H1 (cell line): ENCODE measurements around the gene THAP7. TPM values are rescaled to one million over a fixed set of nuclear protein-coding genes. Genes with fewer than 3 reads are reported as not detected.
A peak's percentile ranks its signal among the peaks of the same experiment; 100 is the strongest.

Source experiments
- CTCF ChIA-PET: fragments of 300-600 bp; sonication (Branson Sonifier 250); formaldehyde crosslinking; loops from one replicate; lab custom pipeline; 2021; ENCODE audit not compliant: partially characterized antibody; lab: Charles Lee
- POLR2A ChIA-PET: fragments of 300-600 bp; sonication (Branson Sonifier 250); formaldehyde crosslinking; loops from one replicate; lab custom pipeline; 2021; ENCODE audit warnings: inconsistent platforms; ENCODE audit not compliant: partially characterized antibody; lab: Charles Lee
- DNase-seq, 2 experiments: peaks; one replicate each; pipeline versions ENCODE4 v3.0.0 to v3.0.0-alpha.2; 2010 to 2022; ENCODE audit warnings: low spot score in 2 of 2, low read depth in 1 of 2, mixed read lengths in 1 of 2
- FAIRE-seq: peaks from 2 replicates; lab custom pipeline; 2011; peaks lifted over from hg19 to GRCh38; lab: Jason Lieb, UNC
- H2AFZ ChIP-seq: 2 replicates; pipeline ENCODE4 v1.8.1; 2012; ENCODE audit warnings: low read length, inconsistent platforms
- H2AK5ac ChIP-seq: 2 replicates; pipeline ENCODE4 v1.6.1; 2013; ENCODE audit warnings: low read depth, low read length
- H2BK120ac ChIP-seq: replicated peaks from 2 replicates; pipeline ENCODE3; 2013; ENCODE audit warnings: low read depth, low read length, inconsistent platforms
- H2BK12ac ChIP-seq: 2 replicates; pipeline ENCODE4 v1.6.1; 2013; ENCODE audit warnings: low read depth, low read length
- H2BK15ac ChIP-seq: 2 replicates; pipeline ENCODE4 v1.6.1; 2013; ENCODE audit warnings: low read length
- H2BK20ac ChIP-seq: 2 replicates; pipeline ENCODE4 v1.6.1; 2013; ENCODE audit warnings: low read length
- H2BK5ac ChIP-seq: 2 replicates; pipeline ENCODE4 v1.6.1; 2013; ENCODE audit warnings: low read depth, low read length
- H3K14ac ChIP-seq: 2 replicates; pipeline ENCODE4 v1.6.1; 2013; ENCODE audit warnings: inconsistent platforms; ENCODE audit not compliant: insufficient read length
- H3K18ac ChIP-seq: 2 replicates; pipeline ENCODE4 v1.6.1; 2013; ENCODE audit warnings: low read length; ENCODE audit errors: extremely low read depth
- H3K23ac ChIP-seq: 2 replicates; pipeline ENCODE4 v1.6.1; 2013; ENCODE audit warnings: inconsistent platforms; ENCODE audit not compliant: insufficient read length
- H3K23me2 ChIP-seq: 2 replicates; pipeline ENCODE4 v1.6.1; 2013; ENCODE audit warnings: low read depth, low read length
- H3K27ac ChIP-seq: 2 replicates; pipeline ENCODE4 v1.6.1; 2011; ENCODE audit warnings: low read depth, low read length, inconsistent platforms
- H3K27me3 ChIP-seq, 4 experiments: replicated peaks in 1 of 4; 1 replicate in 1 of 4; 2 replicates in 3 of 4; pipeline versions ENCODE4 v1.6.1 to v1.8.1; 2011 to 2013; ENCODE audit warnings: low read length in 3 of 4, mild to moderate bottlenecking in 3 of 4, inconsistent platforms in 2 of 4, mixed read lengths in 2 of 4, moderate library complexity in 1 of 4; ENCODE audit not compliant: control insufficient read depth in 3 of 4, insufficient read depth in 3 of 4; ENCODE audit errors: extremely low read depth in 1 of 4
- H3K36me3 ChIP-seq, 4 experiments: 2 replicates each; pipeline versions ENCODE4 v1.6.1 to v1.8.1; 2011 to 2013; ENCODE audit warnings: mild to moderate bottlenecking in 4 of 4, low read length in 3 of 4, moderate library complexity in 2 of 4, control low read depth in 1 of 4, inconsistent platforms in 1 of 4; ENCODE audit not compliant: insufficient read depth in 4 of 4, control insufficient read depth in 2 of 4
- H3K4ac ChIP-seq: replicated peaks from 2 replicates; pipeline ENCODE3; 2013; ENCODE audit warnings: low read length, low read depth, mixed read lengths, inconsistent platforms; ENCODE audit not compliant: insufficient read length
- H3K4me1 ChIP-seq, 4 experiments: replicated peaks in 1 of 4; 1 replicate in 1 of 4; 2 replicates in 3 of 4; pipeline versions ENCODE4 v1.6.1 to v1.8.1; 2011 to 2013; ENCODE audit warnings: low read length in 3 of 4, inconsistent platforms in 2 of 4, mixed read lengths in 1 of 4; ENCODE audit not compliant: insufficient read depth in 4 of 4, control insufficient read depth in 3 of 4
- H3K4me2 ChIP-seq, 2 experiments: 2 replicates each; pipeline versions ENCODE4 v1.6.1 to v1.8.1; 2011 to 2013; ENCODE audit warnings: low read depth in 2 of 2, low read length in 2 of 2, control low read depth in 1 of 2, inconsistent platforms in 1 of 2, mild to moderate bottlenecking in 1 of 2; ENCODE audit not compliant: insufficient read depth in 1 of 2
- H3K4me3 ChIP-seq, 4 experiments: fragments of 200-600, 300-600 bp in 1 of 4; sonication (generic), shearing (Covaris generic), sonication (Bioruptor Twin) in 1 of 4; 2 replicates each; pipeline versions ENCODE4 v1.5.1 to v1.8.1; 2011 to 2016; ENCODE audit warnings: low read length in 4 of 4, low read depth in 3 of 4, control low read depth in 2 of 4, inconsistent platforms in 2 of 4, mild to moderate bottlenecking in 2 of 4, mixed read lengths in 1 of 4, moderate library complexity in 1 of 4; ENCODE audit not compliant: insufficient read depth in 2 of 4; ENCODE audit errors: extremely low read depth in 1 of 4
- H3K56ac ChIP-seq: replicated peaks from 2 replicates; pipeline ENCODE3; 2013; ENCODE audit warnings: low read depth, mild to moderate bottlenecking, mixed read lengths, low read length, inconsistent platforms; ENCODE audit not compliant: insufficient read length
- H3K79me1 ChIP-seq: 2 replicates; pipeline ENCODE4 v1.6.1; 2013; ENCODE audit warnings: low read depth, low read length, control low read depth
- H3K79me2 ChIP-seq, 2 experiments: 2 replicates each; pipeline versions ENCODE4 v1.6.1 to v1.8.1; 2012 to 2013; ENCODE audit warnings: low read length in 2 of 2, mild to moderate bottlenecking in 2 of 2, inconsistent platforms in 1 of 2; ENCODE audit not compliant: insufficient read depth in 2 of 2, control insufficient read depth in 1 of 2
- H3K9ac ChIP-seq, 4 experiments: replicated peaks in 1 of 4; 1 replicate in 1 of 4; 2 replicates in 3 of 4; pipeline versions ENCODE4 v1.6.1 to v1.8.1; 2011 to 2013; ENCODE audit warnings: low read depth in 3 of 4, low read length in 3 of 4, control low read depth in 2 of 4, mild to moderate bottlenecking in 2 of 4, moderate library complexity in 2 of 4, inconsistent platforms in 1 of 4; ENCODE audit errors: extremely low read depth in 1 of 4
- H3K9me3 ChIP-seq, 2 experiments: 2 replicates each; pipeline versions ENCODE4 v1.6.1 to v1.8.1; 2012 to 2013; ENCODE audit warnings: mild to moderate bottlenecking in 2 of 2, moderate library complexity in 2 of 2, control low read depth in 1 of 2, inconsistent platforms in 1 of 2, low read depth in 1 of 2, low read length in 1 of 2, mixed read lengths in 1 of 2; ENCODE audit not compliant: insufficient read depth in 2 of 2
- H4K20me1 ChIP-seq, 2 experiments: replicated peaks in 1 of 2; 2 replicates each; pipeline versions ENCODE3 to v1.8.1; 2011 to 2013; ENCODE audit warnings: inconsistent platforms in 2 of 2, low read length in 2 of 2, mild to moderate bottlenecking in 1 of 2; ENCODE audit not compliant: insufficient read depth in 2 of 2, control insufficient read depth in 1 of 2
- H4K5ac ChIP-seq: 2 replicates; pipeline ENCODE4 v1.6.1; 2013; ENCODE audit warnings: low read length, low read depth, mixed read lengths, inconsistent platforms; ENCODE audit not compliant: insufficient read length
- H4K8ac ChIP-seq: 2 replicates; pipeline ENCODE4 v1.8.0; 2013; ENCODE audit warnings: mild to moderate bottlenecking, moderate library complexity, low read length, inconsistent platforms; ENCODE audit not compliant: insufficient read depth; ENCODE audit errors: extremely low read depth
- H4K91ac ChIP-seq: replicated peaks from 2 replicates; pipeline ENCODE3; 2013; ENCODE audit warnings: low read length, mixed read lengths, inconsistent platforms; ENCODE audit not compliant: insufficient read length
- RFX5 ChIP-seq: IDR thresholded peaks from 2 replicates; pipeline ENCODE4 v1.6.1; 2011; ENCODE audit warnings: low read depth, low read length, improper control_type of control experiment, borderline replicate concordance
- WGBS, 2 experiments: shearing (Covaris generic) in 1 of 2; methylation state at CpG; one replicate each; pipeline versions ENCODE4 v1.1.6 to v1.1.7; 2013 to 2015; ENCODE audit warnings: low lambda C conversion rate in 2 of 2, mixed read lengths in 2 of 2, inconsistent platforms in 1 of 2, low coverage in 1 of 2, missing lambda C conversion rate in 1 of 2; ENCODE audit not compliant: insufficient replicate concordance in 2 of 2, insufficient coverage in 1 of 2, insufficient read length in 1 of 2; ENCODE audit errors: extremely low coverage in 1 of 2, missing lambda C conversion rate in 1 of 2; 5-methylcytosine and 5-hydroxymethylcytosine counted together
- polyA plus RNA-seq, 7 experiments: library from polyadenylated mRNA; depleted of rRNA in 3 of 7; stranded (reverse) in 5 of 7; unstranded in 2 of 7; fragments of >200 nt in 5 of 7; fragments of 200-250 nt in 2 of 7; gene quantifications; 1 replicate in 5 of 7; 2 replicates in 1 of 7; 4 replicates in 1 of 7; pipeline versions ENCODE4 v1.2.1 to v1.2.3, GENCODE V29; 2011 to 2013; ENCODE audit warnings: missing spikeins in 2 of 7, mixed read lengths in 2 of 7
- total RNA-seq: library from RNA; stranded (reverse); fragmentation: NEBNext Ultra II Directional; extraction: Animal tissue kit (Norgen Biotek cat#: 25700); gene quantifications from 2 replicates; pipeline ENCODE4 v1.2.1, GENCODE V29; 2021

Gene THAP7
- total and polyA plus RNA-seq, 2 of the 8 experiments (the other 6 are each of a cell fraction or from before 2014, with no cell fraction given): 16.9 to 32.5 TPM

GRCh38 chr22:20978419-20978818 is 23.5 kb downstream of the THAP7 start:
- Histone ChIP-seq H3K9me3 (peaks cover 11 to 17% of the 10 kb centered on the region in 2 experiments), H2AFZ (no peak overlapping the region), H3K23me2 (peaks cover 8% of the 10 kb centered on the region), H2BK12ac (no peak overlapping the region), H3K4ac (peak overlapping the region; percentile 27), H3K27ac (no peak overlapping the region), H2BK15ac (no peak overlapping the region), H3K4me3 (no peak overlapping the region; a peak in 1 of 8 replicates), H4K91ac (no peak overlapping the region), H3K27me3 (peaks cover 0 to 14% (median 8%) of the 10 kb centered on the region in 4 experiments; a peak in 5 of 7 replicates), H2BK20ac (no peak overlapping the region), H4K8ac (no peak overlapping the region), H3K56ac (no peak overlapping the region), H3K18ac (no peak overlapping the region), H3K23ac (no peak overlapping the region), H4K5ac (no peak overlapping the region), H2AK5ac (no peak overlapping the region), H3K4me2 (no peak overlapping the region; a peak in 1 of 4 replicates), H3K79me2 (no peaks in the 10 kb centered on the region), H3K36me3 (no peaks in the 10 kb centered on the region), H3K79me1 (no peaks in the 10 kb centered on the region), H4K20me1 (peaks cover 1 to 2% of the 10 kb centered on the region in 2 experiments), H3K14ac (no peak overlapping the region), H2BK5ac (no peak overlapping the region), H3K4me1 (peaks cover 5 to 25% (median 8%) of the 10 kb centered on the region in 4 experiments; a peak in 6 of 7 replicates), H3K9ac (no peak overlapping the region), H2BK120ac (no peak overlapping the region)
- CTCF ChIA-PET: interaction anchor here (0.8 to 2.5 kb wide), 3 partner anchors 10 to 20 kb away, joined by 4 to 10 read pairs (median 4); no protein-coding TSS in a partner anchor
- 76% methylated on average over 2 of the region's 2 CpGs; no CpG with 5 or more reads in 1 of the 2 experiments for WGBS, 2 experiments
- POLR2A ChIA-PET: interaction anchor here (1.2 to 2.1 kb wide), 3 partner anchors 10 to 24 kb away, joined by 4 to 15 read pairs (median 4); partner anchors contain the start of genes AIFM3 and THAP7
- no peak for FAIRE-seq
- no peak for DNase-seq
- TF ChIP-seq RFX5: no peak
